HG03159 (cell line): Measurements from ENCODE around the gene SPATA19.

Experiments used
- ATAC-seq: cut with Tn5 transposase; IDR thresholded peaks from one replicate; pipeline ENCODE4 v1.9.1; 2021; ENCODE audit warnings: mild to moderate bottlenecking, moderate library complexity; ENCODE audit not compliant: unreplicated experiment

Gene SPATA19

DNA sequence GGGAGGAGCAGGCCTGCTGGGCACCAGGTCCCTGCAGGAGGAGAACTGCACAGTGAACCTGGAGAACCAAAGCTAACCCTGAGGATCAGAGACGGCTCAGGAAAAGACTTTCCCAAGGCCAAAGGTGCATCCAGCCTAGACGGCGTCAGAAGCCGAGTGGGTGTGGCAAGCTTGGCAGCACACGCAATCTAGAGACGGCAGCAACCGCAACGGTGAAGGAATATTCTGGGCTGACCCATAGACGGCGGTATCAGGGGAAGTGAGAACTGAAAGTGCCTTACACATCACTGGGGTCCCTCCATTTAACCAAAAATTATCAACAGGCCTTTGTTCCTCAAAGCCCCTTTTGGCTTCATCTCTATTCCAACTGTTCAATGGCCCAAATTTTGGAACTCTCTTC, 26.2 kb downstream of the SPATA19 start:
- ATAC-seq = no peak

DNA sequence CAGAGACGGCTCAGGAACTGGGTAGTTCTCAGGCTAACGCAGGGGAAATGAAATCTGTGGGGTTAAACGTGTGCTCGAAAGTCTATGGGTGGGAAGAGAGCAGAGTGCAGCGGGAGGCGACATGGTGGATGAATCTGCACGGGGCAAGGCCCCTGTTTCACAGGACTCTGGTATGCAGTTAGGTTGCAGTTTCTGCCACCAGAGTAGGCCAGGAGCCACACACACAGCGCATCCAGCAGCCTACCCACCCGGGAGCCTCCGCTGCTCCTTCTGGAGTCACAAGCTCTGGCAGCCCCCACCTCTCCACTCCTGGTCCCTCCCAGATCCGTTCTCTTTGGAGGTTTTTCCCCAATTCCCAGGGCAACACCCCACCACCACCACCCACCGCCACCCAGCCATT, 27.0 kb downstream of the SPATA19 start:
- no peak for ATAC-seq

DNA sequence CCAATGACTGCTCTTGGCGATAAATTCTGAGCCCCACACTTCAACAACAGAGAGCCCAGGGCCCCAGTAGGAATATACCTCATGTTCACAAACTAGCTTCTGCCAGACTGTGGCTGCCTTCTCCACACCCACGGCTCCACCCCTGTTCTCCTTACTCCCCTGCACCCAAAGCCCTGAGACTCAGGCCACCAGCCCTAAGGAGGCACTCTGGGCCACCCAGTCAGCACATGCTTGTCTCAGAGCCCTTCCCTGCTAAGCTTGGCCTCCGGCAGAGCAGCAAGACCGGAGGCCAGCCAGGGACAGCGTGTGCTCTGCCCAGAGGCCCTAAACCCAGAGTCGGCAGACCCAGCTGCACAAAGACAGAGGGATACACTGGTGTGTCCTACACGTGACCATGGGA, 27.9 kb downstream of the SPATA19 start:
- ATAC-seq = no peak

DNA sequence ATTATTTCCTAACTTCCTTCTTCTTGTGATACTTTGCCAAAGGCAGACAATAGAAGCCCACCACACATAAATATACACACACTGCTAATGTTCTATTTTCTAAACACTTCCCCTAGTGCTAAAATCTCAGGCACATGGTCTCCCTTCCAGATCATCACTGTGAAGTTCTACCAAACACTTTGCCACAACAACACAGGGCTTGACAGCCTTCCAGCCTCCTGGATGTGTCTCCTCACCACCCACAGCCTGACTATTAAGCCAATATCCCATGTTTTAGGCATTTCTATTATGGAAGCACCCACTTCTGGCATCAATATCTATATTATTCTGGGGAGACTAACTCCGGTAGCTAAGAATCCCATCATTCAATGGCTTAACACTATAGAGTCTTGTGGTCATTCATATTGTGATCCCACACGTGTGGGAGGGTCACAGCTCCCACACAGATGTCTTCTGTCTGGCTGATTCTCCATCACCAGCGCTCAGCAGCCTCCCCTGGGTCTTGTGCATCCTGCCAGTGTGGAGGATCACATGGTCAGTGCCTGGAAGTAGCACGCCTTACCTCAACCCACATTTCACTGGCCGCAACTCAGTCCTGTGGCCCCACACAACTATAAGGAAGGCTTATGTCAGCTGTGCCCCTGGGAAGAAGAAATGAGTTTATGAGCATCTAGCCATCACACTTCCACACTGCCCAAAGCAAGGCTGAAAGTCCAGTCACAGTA, 29.0 kb downstream of the SPATA19 start:
- no peak for ATAC-seq

DNA sequence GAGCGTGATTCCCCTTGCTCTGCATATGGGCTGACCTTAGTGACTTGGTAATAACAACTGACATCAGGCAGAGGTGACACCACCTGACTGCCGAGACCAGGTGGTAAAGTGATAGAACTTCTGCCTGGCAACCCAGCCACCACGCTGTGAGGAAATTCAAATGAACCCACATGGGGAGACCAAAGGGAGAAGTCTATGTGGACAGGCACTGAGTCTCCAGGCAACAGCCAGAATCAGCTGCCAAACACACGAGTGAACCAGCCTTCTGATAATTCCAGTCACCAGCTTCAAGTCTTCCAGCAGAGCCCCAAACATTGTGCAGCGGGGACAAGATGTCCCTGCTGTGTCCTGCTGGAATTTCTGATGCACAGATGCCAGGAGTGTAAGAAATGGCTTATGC, 29.7 kb downstream of the SPATA19 start:
- ATAC-seq = no peak

DNA sequence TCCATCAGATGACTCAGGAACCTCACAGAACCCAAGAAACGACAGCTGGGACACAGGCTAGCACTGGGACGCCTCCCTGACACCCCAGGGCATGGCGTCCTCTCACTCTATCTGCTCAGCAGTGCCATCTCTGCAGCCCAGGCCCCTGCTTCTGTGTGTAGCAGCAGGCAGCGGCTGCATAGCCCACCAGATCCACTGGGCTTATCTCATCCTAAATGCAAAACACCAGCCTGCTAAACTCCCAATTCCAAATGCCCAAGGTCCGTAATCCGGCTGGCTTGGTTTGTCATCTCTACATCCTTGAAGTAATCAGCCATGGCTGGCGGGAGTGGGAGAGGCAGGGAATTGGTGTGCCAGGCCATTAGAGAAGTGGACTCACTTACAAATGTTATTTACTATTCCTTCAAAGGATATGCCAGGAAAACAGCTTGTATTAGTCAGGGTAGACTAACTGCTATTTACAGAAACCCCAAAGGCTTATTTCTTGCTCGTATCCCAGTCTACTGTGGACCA, 30.7 kb downstream of the SPATA19 start:
- ATAC-seq = no peak

DNA sequence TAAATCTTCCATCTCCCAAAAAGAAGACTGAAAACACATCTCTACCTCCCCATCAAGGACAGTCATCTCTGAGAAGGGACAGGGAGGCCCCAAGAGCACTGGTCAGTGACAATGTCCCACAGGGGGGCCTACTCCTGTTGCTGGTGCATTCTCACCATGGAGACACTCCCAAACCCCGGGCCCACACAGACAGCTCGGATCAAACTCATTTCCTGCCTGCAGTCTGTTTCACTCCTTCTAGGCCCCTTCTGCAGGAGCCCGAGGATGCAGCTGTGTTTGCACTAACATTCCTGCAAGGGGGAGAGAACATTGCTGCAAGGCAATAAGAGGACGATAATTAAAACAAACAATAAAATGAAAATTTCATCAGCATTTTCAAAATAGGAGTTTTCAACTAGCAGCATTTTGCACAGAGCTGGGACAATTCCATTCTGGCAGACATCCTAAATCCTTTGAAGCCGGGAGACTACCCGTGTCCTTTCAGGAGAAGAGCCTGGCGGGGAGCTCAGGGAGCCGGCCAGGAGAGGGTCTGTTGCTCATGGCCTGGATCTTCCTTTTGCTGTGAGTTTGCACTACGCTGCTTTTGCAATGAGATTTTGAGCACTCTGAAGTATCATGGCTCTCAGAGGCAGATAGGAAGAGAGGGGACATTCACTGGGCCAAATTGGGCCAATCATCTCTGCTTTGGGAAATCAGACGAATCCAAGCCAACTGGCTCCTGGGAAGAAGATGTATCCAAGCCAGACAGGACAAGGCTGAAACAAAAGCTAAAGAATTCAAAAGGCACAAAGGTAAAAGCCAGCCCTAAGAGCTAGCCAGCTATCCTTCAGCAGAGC, 33.2 kb downstream of the SPATA19 start:
- ATAC-seq = no peak

DNA sequence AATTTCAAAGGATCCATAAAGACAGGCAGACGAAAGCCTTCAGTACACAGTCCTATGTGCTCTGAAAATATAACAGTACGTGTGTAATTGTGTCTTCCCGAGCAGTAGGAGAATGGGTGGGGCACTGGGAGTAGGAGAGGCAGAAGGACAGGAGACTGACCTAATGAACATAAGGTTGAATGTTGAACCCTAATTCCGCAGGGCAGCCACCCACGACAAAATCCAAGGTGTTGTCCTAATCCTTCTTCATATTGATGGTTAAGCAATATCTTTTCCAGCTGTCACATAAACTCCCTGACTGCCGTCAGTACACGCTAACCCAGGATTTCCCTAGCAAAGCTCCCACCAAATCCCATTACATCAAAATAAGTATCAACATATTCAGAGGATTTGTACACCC, 34.5 kb downstream of the SPATA19 start:
- ATAC-seq = no peak

DNA sequence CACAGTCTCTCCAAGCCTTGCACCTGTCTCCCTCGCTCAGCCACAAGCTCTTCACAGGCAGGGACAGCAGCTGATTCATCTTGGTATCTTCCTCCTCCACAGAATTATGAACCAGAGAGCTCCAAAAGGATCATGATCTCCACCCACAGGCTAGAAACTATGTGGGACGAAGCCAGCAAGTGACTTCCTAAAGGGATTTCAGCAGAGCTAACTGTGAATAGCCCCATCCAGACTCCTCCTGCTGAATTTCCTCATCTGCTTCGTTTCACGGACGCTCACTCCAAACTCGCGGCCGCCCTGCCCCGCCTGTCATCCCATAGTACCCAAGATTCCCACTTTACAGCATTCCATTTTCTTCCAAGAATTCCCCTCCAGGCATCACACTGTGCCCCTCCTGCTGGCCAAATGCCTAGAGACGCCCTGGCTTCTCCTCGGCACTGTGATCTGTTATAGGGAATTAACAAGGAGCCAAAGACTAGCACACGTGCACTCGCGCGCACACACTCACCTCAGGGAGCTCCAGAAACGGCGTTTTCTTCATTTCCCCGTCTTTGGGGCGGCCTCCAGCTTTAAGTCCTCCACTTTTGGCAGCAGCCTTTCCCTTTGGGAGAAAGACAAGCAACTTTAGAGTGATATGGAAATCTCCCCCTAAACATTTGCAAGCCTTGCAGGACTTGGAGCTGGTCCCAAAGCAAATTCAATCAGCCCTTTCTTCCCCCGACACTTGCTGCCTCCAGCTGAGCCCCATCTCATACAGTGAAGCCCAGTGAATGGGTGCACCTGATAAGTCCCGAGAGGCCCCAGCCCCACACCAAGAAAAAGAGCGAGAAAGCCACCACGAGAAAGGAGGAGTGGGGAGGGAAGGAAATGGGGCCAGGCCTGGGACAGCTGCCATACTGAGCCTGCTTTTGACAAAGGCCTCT, 35.5 kb downstream of the SPATA19 start:
- no peak for ATAC-seq

DNA sequence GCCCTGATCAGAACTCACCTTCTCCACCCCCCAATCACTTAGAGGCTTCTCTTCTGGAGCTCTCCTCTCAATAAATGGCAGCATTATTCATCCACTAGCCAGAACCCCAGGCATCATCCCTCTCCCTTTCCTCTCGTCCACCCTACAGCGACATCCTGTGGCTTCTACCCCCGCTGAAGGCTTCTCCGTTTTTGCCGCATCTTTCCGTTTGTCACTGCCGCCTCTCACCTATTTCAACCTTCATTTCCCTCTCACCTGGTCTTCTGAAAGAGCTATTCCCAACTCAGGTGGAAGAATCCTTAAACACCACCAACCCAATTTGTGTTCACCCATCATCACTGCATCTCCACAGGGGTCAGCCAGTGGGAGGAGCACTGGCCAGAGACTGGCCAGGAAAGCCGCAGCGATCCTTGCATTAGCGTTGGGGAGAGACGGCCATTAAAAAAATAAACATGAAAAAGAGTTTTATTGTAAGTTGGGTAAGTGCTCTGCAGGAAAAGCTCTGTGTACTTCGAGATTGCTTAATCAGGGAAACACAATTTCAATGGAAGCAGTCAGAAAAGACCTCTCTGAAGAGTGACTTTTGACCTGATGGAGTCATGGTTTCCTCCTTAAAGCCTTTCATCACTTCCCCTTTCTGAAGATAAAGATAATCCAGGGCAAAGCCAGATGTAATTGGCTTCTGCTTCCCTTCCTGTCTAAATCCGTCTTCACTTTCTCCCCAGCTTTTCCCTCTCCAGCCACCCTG, 36.7 kb downstream of the SPATA19 start:
- no peak for ATAC-seq

DNA sequence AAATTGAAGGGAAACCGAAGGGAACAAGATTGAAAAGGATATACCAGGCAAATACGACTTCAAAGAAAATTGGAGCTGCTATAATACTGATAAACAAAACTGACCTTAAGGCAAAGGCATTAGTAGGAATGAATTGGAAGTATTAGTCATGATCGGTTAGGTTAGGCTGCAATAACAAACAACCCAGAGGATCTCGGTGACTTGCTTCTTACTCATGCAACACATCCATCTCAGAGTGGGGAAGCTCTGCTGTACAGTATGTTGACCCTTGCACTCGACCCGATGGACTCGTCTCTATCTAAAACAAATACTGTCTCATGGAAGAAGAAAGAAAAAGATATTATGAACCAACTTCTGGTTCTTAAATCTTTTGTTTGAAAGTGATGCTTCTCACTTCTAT, 42.3 kb downstream of the SPATA19 start:
- ATAC-seq = no peak

DNA sequence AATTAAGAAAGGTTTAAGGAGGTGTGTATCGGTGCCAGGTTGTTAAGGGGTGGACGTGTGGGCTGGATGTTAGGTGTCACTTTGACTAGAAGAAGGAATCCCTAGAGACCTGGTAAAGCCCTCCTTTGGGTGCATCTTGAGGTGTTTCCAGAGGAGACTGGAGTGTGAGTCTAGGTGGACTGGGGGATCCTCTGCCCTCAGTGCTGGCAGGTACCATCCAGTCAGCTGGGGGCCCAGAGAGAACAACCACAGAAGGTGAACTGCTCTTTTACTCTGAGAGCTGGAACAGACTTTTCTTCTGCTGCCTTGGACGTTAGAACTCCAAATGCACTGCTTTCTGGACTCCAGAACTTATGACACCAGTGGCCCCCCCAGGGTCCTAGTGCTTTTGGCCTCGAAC, 44.0 kb downstream of the SPATA19 start:
- ATAC-seq = no peak

DNA sequence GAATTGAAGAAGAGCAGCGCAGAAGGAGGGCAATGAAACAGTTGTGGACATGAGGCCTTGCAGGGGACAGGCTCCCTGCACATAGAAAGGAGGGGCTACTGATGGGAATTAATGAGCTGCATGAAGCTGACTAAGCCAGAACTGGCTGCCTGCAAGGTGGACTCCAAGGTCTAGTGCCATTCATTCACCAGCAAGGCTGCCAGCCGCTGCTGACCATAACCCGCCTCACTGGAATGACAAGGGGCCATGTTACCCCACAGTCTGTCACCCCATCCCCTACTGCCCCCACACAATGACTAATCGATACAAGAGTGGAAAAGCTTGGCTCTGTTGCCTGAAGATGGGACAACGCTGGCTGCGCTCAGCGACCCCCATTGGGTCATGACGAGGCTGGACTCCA, 44.6 kb downstream of the SPATA19 start:
- no peak for ATAC-seq

DNA sequence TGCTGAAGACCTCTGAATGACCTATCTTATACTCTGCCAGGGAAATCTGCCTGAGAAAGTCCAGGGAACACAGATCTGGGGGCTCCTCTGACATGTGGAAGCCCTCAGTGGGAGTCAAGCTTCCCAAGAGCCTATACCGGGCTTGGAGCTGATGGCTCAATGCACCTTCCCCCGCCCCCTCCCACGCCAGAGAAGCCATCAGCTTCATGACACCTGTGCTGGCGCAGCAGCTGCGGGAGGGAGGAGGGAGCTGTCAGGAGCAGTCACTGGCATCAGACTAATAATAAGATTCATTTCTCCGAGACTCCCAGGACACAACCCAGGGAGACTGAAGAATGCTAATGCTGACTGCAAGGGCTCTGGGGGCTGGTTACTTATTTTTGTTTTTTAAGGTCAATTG, 47.8 kb downstream of the SPATA19 start:
- ATAC-seq = no peak

DNA sequence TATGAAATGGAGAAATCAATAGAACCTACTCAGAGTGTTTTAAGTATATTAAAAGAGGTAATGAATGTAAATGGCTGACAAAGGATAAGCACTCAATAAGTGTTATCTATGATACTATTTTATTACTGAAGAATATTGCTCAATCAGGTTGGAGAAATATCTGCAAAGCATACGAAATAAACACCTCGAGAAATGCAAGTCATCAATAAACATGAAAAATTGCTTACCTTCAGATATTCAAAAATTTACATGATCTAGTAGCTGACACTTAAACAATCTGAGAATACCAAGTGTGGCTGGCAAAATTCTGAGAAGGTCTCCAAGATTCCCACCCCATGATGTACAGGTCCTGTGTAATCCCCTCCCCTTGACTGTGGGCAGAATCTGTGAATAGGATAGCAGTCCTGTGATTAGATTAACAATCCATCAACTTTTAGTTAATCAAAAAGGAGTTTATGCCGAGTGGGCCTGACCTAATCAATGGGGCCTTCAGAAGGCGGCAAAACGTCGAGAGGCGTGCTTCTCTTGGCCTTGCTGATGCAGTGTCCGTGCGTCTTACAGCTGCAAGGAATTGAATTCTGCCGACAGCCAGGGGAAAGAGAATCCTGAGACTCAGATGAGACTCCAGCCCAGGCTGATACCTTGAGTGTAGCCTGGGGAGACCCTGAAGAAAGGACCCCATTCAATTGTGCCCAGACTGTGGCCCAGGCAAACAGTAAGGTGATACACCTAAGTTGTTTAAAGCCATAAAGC, 49.1 kb downstream of the SPATA19 start:
- ATAC-seq = no peak

DNA sequence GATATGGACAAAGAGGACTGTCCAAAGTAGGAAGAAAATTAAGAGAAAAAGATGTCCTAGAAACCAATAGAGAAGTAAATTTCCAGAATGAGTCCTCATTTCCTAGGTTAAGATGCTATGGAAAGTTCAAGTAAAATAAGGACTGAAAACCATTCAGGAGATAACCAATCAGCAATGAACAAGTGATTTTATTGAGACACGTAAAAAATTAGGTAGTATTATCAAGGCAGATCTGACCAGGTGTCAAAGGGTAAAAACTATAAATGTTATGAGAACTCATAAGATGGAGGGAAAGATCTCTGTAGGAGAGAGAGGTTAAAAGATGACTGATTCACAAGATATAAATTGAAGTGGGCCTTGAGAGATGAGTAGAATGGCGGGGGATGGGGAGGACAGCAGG, 50.2 kb downstream of the SPATA19 start:
- ATAC-seq = no peak

DNA sequence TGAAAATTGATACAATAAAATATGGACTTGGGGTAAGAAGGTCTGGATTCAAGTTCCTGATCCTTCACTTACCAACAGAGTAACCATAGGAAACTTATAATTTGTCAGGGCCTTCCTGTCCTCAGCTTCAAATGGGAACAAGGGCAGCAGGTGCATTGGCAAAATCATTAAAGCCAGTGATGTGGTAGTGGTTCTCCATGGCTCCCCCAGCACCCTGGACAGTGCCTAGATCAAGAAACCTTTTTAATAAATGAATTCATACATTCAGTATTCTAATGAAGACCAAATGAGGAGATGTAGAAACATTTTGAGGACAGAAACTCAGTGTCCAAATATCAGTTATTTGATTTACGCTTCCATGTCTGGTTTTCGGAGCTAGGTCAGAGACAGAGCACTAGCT, 51.1 kb downstream of the SPATA19 start:
- ATAC-seq = no peak

DNA sequence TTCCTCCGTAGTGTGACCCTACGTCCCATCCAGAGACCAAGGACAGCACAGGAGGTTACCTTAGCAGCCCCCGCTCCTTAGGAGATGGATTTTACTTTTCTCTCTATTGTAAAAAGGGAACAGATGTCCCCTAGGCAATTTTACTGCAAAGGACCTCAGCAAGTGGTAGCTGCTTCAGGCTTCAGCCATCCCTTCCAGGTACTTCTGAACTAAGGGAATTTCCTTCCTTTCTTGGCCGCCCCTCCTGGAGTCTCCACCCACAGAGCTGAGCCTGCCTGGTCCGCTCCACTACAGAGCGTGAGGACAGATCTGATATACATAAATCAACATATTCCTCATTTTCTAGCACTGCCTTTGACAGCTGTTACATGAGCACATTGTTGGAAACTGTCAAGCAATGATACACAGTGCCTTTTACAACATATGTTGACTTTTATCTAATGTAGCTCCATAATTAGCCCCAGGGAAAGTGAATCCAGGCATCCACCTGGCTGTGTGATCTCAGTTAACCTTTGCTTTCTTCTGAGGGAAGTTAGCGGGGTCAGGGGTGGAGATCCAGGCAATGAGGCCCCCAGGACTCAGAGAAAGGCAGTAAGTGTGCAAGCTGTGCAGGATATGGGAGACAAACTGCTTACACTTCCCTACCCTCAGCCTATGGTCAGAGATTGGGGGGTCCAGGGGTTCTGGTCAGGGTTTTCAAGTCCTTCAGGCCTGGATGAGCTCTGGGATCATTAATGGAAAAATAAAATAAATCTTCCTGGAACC, 51.9 kb downstream of the SPATA19 start:
- no peak for ATAC-seq

DNA sequence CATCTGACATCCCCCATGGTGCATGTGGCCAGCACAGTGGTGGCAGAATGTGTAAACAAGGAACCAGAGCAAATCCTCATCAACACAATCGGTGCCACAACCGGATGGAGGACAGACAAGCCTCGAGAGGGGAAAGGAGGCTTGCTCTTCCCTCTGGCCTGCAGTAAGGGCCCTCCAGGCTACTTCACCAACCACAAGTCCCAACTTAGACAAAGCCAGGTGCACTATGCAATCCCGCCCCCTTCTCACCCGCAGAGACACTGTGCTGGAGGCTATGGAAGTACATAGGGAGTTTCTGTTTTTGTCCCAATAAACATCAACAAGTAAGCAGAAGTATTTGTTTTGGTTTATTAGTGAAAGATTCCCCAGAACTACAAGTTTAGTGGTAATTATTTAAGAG, 54.3 kb downstream of the SPATA19 start:
- ATAC-seq = no peak
